MG63 (cell line): Measurements from ENCODE around the gene PTPRG. TPM values are rescaled to one million over a fixed set of nuclear protein-coding genes. Genes with fewer than 3 reads are reported as not detected.
A peak's percentile ranks its signal among the peaks of the same experiment; 100 is the strongest.

Experiments used
- DNase-seq: peaks from one replicate; pipeline ENCODE4 v3.0.0-alpha.2; 2020
- H3K27me3 ChIP-seq: fragments of 250-450 bp; sonication (Bioruptor Pico); 2 replicates; pipeline ENCODE4 v1.5.1; 2020; ENCODE audit warnings: mild to moderate bottlenecking, moderate library complexity
- H3K36me3 ChIP-seq: fragments of 250-450 bp; sonication (Bioruptor Pico); 2 replicates; pipeline ENCODE4 v1.5.1; 2020; ENCODE audit warnings: mild to moderate bottlenecking, moderate library complexity
- H3K4me3 ChIP-seq: fragments of 250-450 bp; sonication (Bioruptor Pico); 2 replicates; pipeline ENCODE4 v1.5.1; 2020; ENCODE audit warnings: mild to moderate bottlenecking, moderate library complexity
- H3K9me3 ChIP-seq: fragments of 250-450 bp; sonication (Bioruptor Pico); 2 replicates; pipeline ENCODE4 v1.5.1; 2020; ENCODE audit warnings: mild to moderate bottlenecking, moderate library complexity
- total RNA-seq: library from RNA; depleted of rRNA; stranded (reverse); fragments of >200 nt; shearing (Covaris generic); gene quantifications from 2 replicates; pipeline ENCODE4 v1.2.3, GENCODE V29; 2014; ENCODE audit warnings: low replicate concordance

Gene PTPRG
- total RNA-seq, 1 experiment from 2014 or later, result 3.1 TPM

- H3K36me3 ChIP-seq, result no peaks in the 10 kb centered on the region
- DNase-seq, result no peak
- H3K27me3 ChIP-seq, result no peaks in the 10 kb centered on the region
- no peaks in the 10 kb centered on the region for H3K9me3 ChIP-seq
- H3K4me3 ChIP-seq, result no peak overlapping the region
Measured at GRCh38 chr3:62094461-62094860, 533.1 kb downstream of the PTPRG start.

GRCh38 chr3:62095080-62095479 is 533.7 kb downstream of the PTPRG start:
- Histone ChIP-seq H3K4me3 (no peak overlapping the region), H3K36me3 (no peaks in the 10 kb centered on the region), H3K27me3 (no peaks in the 10 kb centered on the region), H3K9me3 (no peaks in the 10 kb centered on the region)
- DNase-seq, result no peak

- no peak for DNase-seq
- Histone ChIP-seq H3K4me3 (no peak overlapping the region), H3K27me3 (no peaks in the 10 kb centered on the region), H3K36me3 (no peaks in the 10 kb centered on the region), H3K9me3 (no peaks in the 10 kb centered on the region)
Measured at GRCh38 chr3:62095756-62096155, 534.4 kb downstream of the PTPRG start.

- Histone ChIP-seq H3K27me3 (no peaks in the 10 kb centered on the region), H3K9me3 (no peaks in the 10 kb centered on the region), H3K4me3 (no peak overlapping the region), H3K36me3 (no peaks in the 10 kb centered on the region)
- DNase-seq, result no peak
Measured at GRCh38 chr3:62096521-62096920, 535.1 kb downstream of the PTPRG start.

GRCh38 chr3:62097121-62097520 is 535.8 kb downstream of the PTPRG start:
- Histone ChIP-seq H3K27me3 (no peaks in the 10 kb centered on the region), H3K4me3 (no peak overlapping the region), H3K36me3 (no peaks in the 10 kb centered on the region), H3K9me3 (no peaks in the 10 kb centered on the region)
- no peak for DNase-seq

- Histone ChIP-seq H3K36me3 (no peaks in the 10 kb centered on the region), H3K4me3 (no peak overlapping the region), H3K27me3 (no peaks in the 10 kb centered on the region), H3K9me3 (no peaks in the 10 kb centered on the region)
- no peak for DNase-seq
Measured at GRCh38 chr3:62098646-62099365, 537.4 kb downstream of the PTPRG start.

GRCh38 chr3:62100282-62100989 is 539.1 kb downstream of the PTPRG start:
- no peaks in the 10 kb centered on the region for H3K36me3 ChIP-seq
- no peak for DNase-seq
- no peaks in the 10 kb centered on the region for H3K27me3 ChIP-seq
- no peak overlapping the region for H3K4me3 ChIP-seq
- no peaks in the 10 kb centered on the region for H3K9me3 ChIP-seq

GRCh38 chr3:62101488-62101887 is 540.1 kb downstream of the PTPRG start:
- DNase-seq, result no peak
- Histone ChIP-seq H3K27me3 (no peaks in the 10 kb centered on the region), H3K4me3 (no peak overlapping the region), H3K9me3 (no peaks in the 10 kb centered on the region), H3K36me3 (no peaks in the 10 kb centered on the region)

- no peaks in the 10 kb centered on the region for H3K36me3 ChIP-seq
Measured at GRCh38 chr3:62103531-62103930, 542.2 kb downstream of the PTPRG start.

GRCh38 chr3:62109534-62109933 is 548.2 kb downstream of the PTPRG start:
- DNase-seq, result peak; percentile 44
- Histone ChIP-seq H3K9me3 (no peaks in the 10 kb centered on the region), H3K4me3 (no peak overlapping the region), H3K36me3 (no peaks in the 10 kb centered on the region), H3K27me3 (no peaks in the 10 kb centered on the region)

More at GRCh38 chr3:62103531-62103930, 542.2 kb downstream of the PTPRG start:
- no peak for DNase-seq
- Histone ChIP-seq H3K9me3 (no peaks in the 10 kb centered on the region), H3K27me3 (no peaks in the 10 kb centered on the region), H3K4me3 (no peak overlapping the region)

GRCh38 chr3:62110443-62111225 is 549.3 kb downstream of the PTPRG start:
- H3K9me3 ChIP-seq, result no peaks in the 10 kb centered on the region
- DNase-seq, result no peak
- H3K36me3 ChIP-seq, result no peaks in the 10 kb centered on the region
- no peak overlapping the region for H3K4me3 ChIP-seq
- no peaks in the 10 kb centered on the region for H3K27me3 ChIP-seq

GRCh38 chr3:62113092-62113491 is 551.7 kb downstream of the PTPRG start:
- no peak for DNase-seq
- no peaks in the 10 kb centered on the region for H3K36me3 ChIP-seq
- no peaks in the 10 kb centered on the region for H3K9me3 ChIP-seq

GRCh38 chr3:62114763-62115162 is 553.4 kb downstream of the PTPRG start:
- DNase-seq, result no peak

More at GRCh38 chr3:62113092-62113491, 551.7 kb downstream of the PTPRG start:
- no peak overlapping the region for H3K4me3 ChIP-seq
- H3K27me3 ChIP-seq, result no peaks in the 10 kb centered on the region

GRCh38 chr3:62117903-62118548 is 556.7 kb downstream of the PTPRG start:
- no peaks in the 10 kb centered on the region for H3K36me3 ChIP-seq
- no peak for DNase-seq
- H3K4me3 ChIP-seq, result no peak overlapping the region
- no peaks in the 10 kb centered on the region for H3K9me3 ChIP-seq
- no peaks in the 10 kb centered on the region for H3K27me3 ChIP-seq

More at GRCh38 chr3:62114763-62115162, 553.4 kb downstream of the PTPRG start:
- H3K4me3 ChIP-seq, result no peak overlapping the region
- H3K9me3 ChIP-seq, result no peaks in the 10 kb centered on the region
- H3K36me3 ChIP-seq, result no peaks in the 10 kb centered on the region
- H3K27me3 ChIP-seq, result no peaks in the 10 kb centered on the region

- Histone ChIP-seq H3K4me3 (no peak overlapping the region), H3K27me3 (no peaks in the 10 kb centered on the region), H3K9me3 (no peaks in the 10 kb centered on the region), H3K36me3 (no peaks in the 10 kb centered on the region)
- no peak for DNase-seq
Measured at GRCh38 chr3:62119139-62119538, 557.8 kb downstream of the PTPRG start.

GRCh38 chr3:62122819-62123218 is 561.4 kb downstream of the PTPRG start:
- Histone ChIP-seq H3K9me3 (no peaks in the 10 kb centered on the region), H3K4me3 (no peak overlapping the region), H3K27me3 (no peaks in the 10 kb centered on the region), H3K36me3 (no peaks in the 10 kb centered on the region)
- no peak for DNase-seq

GRCh38 chr3:62125380-62125779 is 564.0 kb downstream of the PTPRG start:
- no peaks in the 10 kb centered on the region for H3K9me3 ChIP-seq
- H3K36me3 ChIP-seq, result no peaks in the 10 kb centered on the region
- DNase-seq, result no peak
- no peaks in the 10 kb centered on the region for H3K27me3 ChIP-seq
- H3K4me3 ChIP-seq, result no peak overlapping the region
